Nephron (organoid): ENCODE data around the gene DENR.
"Not testable (repeated sequence)": the region's sequence is repeated elsewhere in the genome, so short reads cannot be mapped to it uniquely, and the experiment has no call there.

Source experiments
- H3K27ac Mint-ChIP-seq, 3 experiments: 2 replicates each; pipeline ENCODE4 v1.8.0; 2020; ENCODE audit warnings: mixed read lengths in 3 of 3, mild to moderate bottlenecking in 2 of 3, moderate library complexity in 1 of 3
- H3K27me3 Mint-ChIP-seq: 2 replicates; pipeline ENCODE4 v1.8.0; 2021; ENCODE audit warnings: low read depth, mild to moderate bottlenecking, moderate library complexity, mixed read lengths
- H3K36me3 Mint-ChIP-seq: 2 replicates; pipeline ENCODE4 v1.8.0; 2020; ENCODE audit warnings: low read depth, mixed read lengths
- H3K4me1 Mint-ChIP-seq: 2 replicates; pipeline ENCODE4 v1.8.0; 2020; ENCODE audit warnings: mixed read lengths
- H3K4me3 Mint-ChIP-seq, 3 experiments: 2 replicates each; pipeline ENCODE4 v1.8.0; 2020; ENCODE audit warnings: mild to moderate bottlenecking in 3 of 3, mixed read lengths in 3 of 3, moderate library complexity in 2 of 3
- H3K9me3 Mint-ChIP-seq: 2 replicates; pipeline ENCODE4 v1.8.0; 2020; ENCODE audit warnings: mixed read lengths
- CTCF ChIP-seq, 3 experiments: fragments of 200-600 bp; sonication (generic); IDR thresholded peaks; one replicate each; pipeline ENCODE4 v1.5.0; 2021; ENCODE audit warnings: antibody characterized with exemption in 3 of 3; ENCODE audit not compliant: unreplicated experiment in 3 of 3

The DENR gene

GRCh38 chr12:122790393-122791075, 37.9 kb downstream of the DENR start:
- TF ChIP-seq CTCF (IDR thresholded peaks at IDR 0.05; ENCODE audit: unreplicated experiment in 3 of 3), result no peak
- peaks cover 3% of the 10 kb centered on the region for H3K27me3 Mint-ChIP-seq
- H3K9me3 Mint-ChIP-seq, result no peaks in the 10 kb centered on the region
- H3K4me3 Mint-ChIP-seq, result no peak overlapping the region
- H3K27ac Mint-ChIP-seq, result no peak overlapping the region
- no peaks in the 10 kb centered on the region for H3K36me3 Mint-ChIP-seq
- H3K4me1 Mint-ChIP-seq, result no peaks in the 10 kb centered on the region

- H3K27me3 Mint-ChIP-seq, result peaks cover 3% of the 10 kb centered on the region
- no peak overlapping the region for H3K27ac Mint-ChIP-seq
- peak; percentile 73 to 84 (median 79) for TF ChIP-seq CTCF (IDR thresholded peaks at IDR 0.05; ENCODE audit: unreplicated experiment in 3 of 3)
- no peaks in the 10 kb centered on the region for H3K36me3 Mint-ChIP-seq
- H3K4me3 Mint-ChIP-seq, result no peak overlapping the region
- no peaks in the 10 kb centered on the region for H3K4me1 Mint-ChIP-seq
- no peaks in the 10 kb centered on the region for H3K9me3 Mint-ChIP-seq
Observed at GRCh38 chr12:122793685-122794106, 41.1 kb downstream of the DENR start.

GRCh38 chr12:122795807-122796206, 43.2 kb downstream of the DENR start:
- H3K9me3 Mint-ChIP-seq, result no peaks in the 10 kb centered on the region
- no peak overlapping the region for H3K4me3 Mint-ChIP-seq
- no peak for TF ChIP-seq CTCF (IDR thresholded peaks at IDR 0.05; ENCODE audit: unreplicated experiment in 3 of 3)

GRCh38 chr12:122799641-122800243, 47.1 kb downstream of the DENR start:
- no peaks in the 10 kb centered on the region for H3K9me3 Mint-ChIP-seq
- H3K4me3 Mint-ChIP-seq, result no peak overlapping the region
- no peaks in the 10 kb centered on the region for H3K36me3 Mint-ChIP-seq
- H3K27ac Mint-ChIP-seq, result no peak overlapping the region
- TF ChIP-seq CTCF (IDR thresholded peaks at IDR 0.05; ENCODE audit: unreplicated experiment in 3 of 3), result no peak
- no peaks in the 10 kb centered on the region for H3K27me3 Mint-ChIP-seq
- H3K4me1 Mint-ChIP-seq, result no peaks in the 10 kb centered on the region

More at GRCh38 chr12:122795807-122796206, 43.2 kb downstream of the DENR start:
- no peaks in the 10 kb centered on the region for H3K4me1 Mint-ChIP-seq
- no peaks in the 10 kb centered on the region for H3K36me3 Mint-ChIP-seq
- H3K27ac Mint-ChIP-seq, result peak overlapping the region; percentile 44 to 90 (median 87)
- peaks cover 3% of the 10 kb centered on the region for H3K27me3 Mint-ChIP-seq

GRCh38 chr12:122803937-122804336, 51.3 kb downstream of the DENR start:
- Mint-ChIP-seq H3K27ac (no peak overlapping the region), H3K9me3 (no peaks in the 10 kb centered on the region), H3K36me3 (peaks cover 2% of the 10 kb centered on the region), H3K4me1 (no peaks in the 10 kb centered on the region), H3K4me3 (no peak overlapping the region), H3K27me3 (no peaks in the 10 kb centered on the region)
- TF ChIP-seq CTCF (IDR thresholded peaks at IDR 0.05; ENCODE audit: unreplicated experiment in 3 of 3), result no peak

GRCh38 chr12:122804957-122805356, 52.3 kb downstream of the DENR start:
- not testable (repeated sequence) for H3K27ac Mint-ChIP-seq, H3K27me3 Mint-ChIP-seq, H3K36me3 Mint-ChIP-seq, H3K9me3 Mint-ChIP-seq, H3K4me1 Mint-ChIP-seq, H3K4me3 Mint-ChIP-seq
